ENCODE data around the gene MOCOS.

DNA sequence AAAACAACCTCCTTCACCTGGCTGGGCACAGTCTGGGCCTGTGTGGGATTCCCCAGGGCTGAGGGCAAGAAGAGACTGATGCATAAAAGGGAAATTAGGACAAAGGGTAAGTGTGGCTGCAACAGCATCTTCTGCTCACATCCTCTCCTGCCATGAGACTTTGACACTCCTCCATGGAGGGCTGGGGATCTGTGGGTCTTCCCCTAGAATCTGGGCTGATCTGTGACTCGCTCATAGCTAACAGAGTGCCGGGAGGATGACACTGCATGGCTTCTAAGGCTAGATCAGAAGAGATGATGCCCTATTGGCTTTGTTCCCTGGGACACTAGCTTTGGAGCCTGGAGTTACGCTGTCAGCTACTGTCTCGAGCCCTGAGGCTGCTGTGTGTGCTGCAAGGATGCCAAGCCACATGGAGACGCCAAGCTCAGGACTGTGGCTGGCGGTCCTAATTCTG is 24.3 kb downstream of the MOCOS start:
- TF ChIP-seq CTCF (conservative IDR thresholded peaks at IDR 0.05; ENCODE audit: low read depth, low read length): no peak
- TF ChIP-seq EZH2 (IDR thresholded peaks at IDR 0.05; ENCODE audit: low read length, unreplicated experiment): no peak
- TF ChIP-seq EZH2phosphoT487 (IDR thresholded peaks at IDR 0.05; ENCODE audit: borderline replicate concordance, low read length): no peak
